Right lobe of liver (tissue), 6 donors: ENCODE data around the gene GABRP. TPM values are rescaled to one million over a fixed set of nuclear protein-coding genes. Genes with fewer than 3 reads are reported as not detected.

ENCODE experiments used
- ATAC-seq, 4 donors: fragments of 200-7000 bp; cut with Tn5 transposase; one replicate each; pipeline ENCODE4 v1.9.1; 2020; ENCODE audit warnings: mild to moderate bottlenecking in 4 of 4, moderate library complexity in 4 of 4
- DNase-seq, 3 donors: peaks; one replicate each; pipeline ENCODE4 v3.0.0-alpha.2; 2020
- H3K27ac ChIP-seq, 3 donors: fragments of 200-600 bp; one replicate each; pipeline ENCODE4 v1.8.0; 2022
- H3K27me3 ChIP-seq, 2 donors: fragments of 200-600 bp; one replicate each; pipeline ENCODE4 v1.8.0; 2022
- H3K36me3 ChIP-seq, 4 donors: fragments of 200-600 bp; sonication (generic) in 1 of 4; one replicate each; pipeline versions ENCODE4 v1.5.1 to v1.8.0; 2017 to 2022; ENCODE audit warnings: control low read depth in 1 of 4
- H3K4me1 ChIP-seq, 4 donors: fragments of 200-600 bp; sonication (generic) in 1 of 4; one replicate each; pipeline versions ENCODE4 v1.5.1 to v1.8.0; 2017 to 2022; ENCODE audit warnings: control low read depth in 1 of 4
- H3K4me3 ChIP-seq, 3 donors: fragments of 200-600 bp; one replicate each; pipeline ENCODE4 v1.8.0; 2022
- H3K9me3 ChIP-seq, 4 donors: fragments of 200-600 bp; sonication (generic) in 1 of 4; one replicate each; pipeline versions ENCODE4 v1.5.1 to v1.8.0; 2017 to 2022; ENCODE audit warnings: control low read depth in 1 of 4
- CTCF ChIP-seq, 4 donors: fragments of 200-600 bp in 3 of 4; fragments of 450-650 bp in 1 of 4; IDR thresholded peaks; one replicate each; pipeline versions ENCODE4 v1.5.1 to v1.8.0; 2016 to 2022; ENCODE audit warnings: antibody characterized with exemption in 4 of 4, mild to moderate bottlenecking in 2 of 4
- POLR2A ChIP-seq: fragments of 450-650 bp; IDR thresholded peaks from one replicate; pipeline ENCODE4 v1.6.1; 2017; ENCODE audit warnings: antibody characterized with exemption, mild to moderate bottlenecking
- WGBS: methylation state at CpG from one replicate; pipeline ENCODE4 v1.1.6; 2018; ENCODE audit warnings: low coverage, low lambda C conversion rate; ENCODE audit not compliant: insufficient coverage; ENCODE audit errors: missing lambda C conversion rate; 5-methylcytosine and 5-hydroxymethylcytosine counted together
- intact Hi-C, 2 donors: fragments of 100-400 bp; cut with DNase I; formaldehyde crosslinking; loops; one replicate each; pipeline versions ENCODE4 v1.11.2 to v1.14.1; 2022
- total RNA-seq, 6 experiments: library from RNA; depleted of rRNA in 2 of 6; stranded (reverse); fragments of >200 nt in 2 of 6; fragmentation: NEBNext Ultra II Directional in 3 of 6; extraction: Animal tissue kit (Norgen Biotek cat#: 25700) in 3 of 6; gene quantifications; one replicate each; pipeline versions ENCODE4 v1.1.0 to v1.2.4, GENCODE V29; 2016 to 2023
- donor health status: DM: no; HTN: yes; CAD: no.
- donor health status: DM: no; HTN: no; CAD: no.
- donor health status: DM: no; HTN: no; CAD: no.
- donor health status: DM: no; HTN: yes; CAD: no.
- donor health status: DM: no; HTN: yes; CAD: no.

GABRP gene
- total RNA-seq, 6 experiments from 2014 or later = 0.20 to 0.64 (median 0.39) TPM

GRCh38 chr5:170769898-170770416 is 13.6 kb upstream of the GABRP start:
- intact Hi-C loops = no loop called here
- no peak for ATAC-seq

GRCh38 chr5:170771496-170771895 is 12.0 kb upstream of the GABRP start:
- H3K4me3 ChIP-seq = no peak overlapping the region
- H3K36me3 ChIP-seq = no peaks in the 10 kb centered on the region
- DNase-seq = no peak
- H3K27ac ChIP-seq = no peak overlapping the region
- H3K9me3 ChIP-seq = no peaks in the 10 kb centered on the region
- no peaks in the 10 kb centered on the region for H3K4me1 ChIP-seq
- intact Hi-C loops = no loop called here
- TF ChIP-seq CTCF (IDR thresholded peaks at IDR 0.05) = no peak
- TF ChIP-seq POLR2A = no peak
- 73% methylated on average over 10 of the region's 15 CpGs for WGBS
- ATAC-seq = no peak
- H3K27me3 ChIP-seq = no peaks in the 10 kb centered on the region

More at GRCh38 chr5:170769898-170770416, 13.6 kb upstream of the GABRP start:
- H3K9me3 ChIP-seq = no peaks in the 10 kb centered on the region
- no peak for TF ChIP-seq POLR2A
- no peak for TF ChIP-seq CTCF (IDR thresholded peaks at IDR 0.05)
- WGBS = 42% methylated on average over 4 of the region's 5 CpGs
- no peak for DNase-seq
- no peaks in the 10 kb centered on the region for H3K36me3 ChIP-seq
- no peaks in the 10 kb centered on the region for H3K27me3 ChIP-seq
- H3K4me1 ChIP-seq = no peaks in the 10 kb centered on the region
- no peak overlapping the region for H3K4me3 ChIP-seq
- H3K27ac ChIP-seq = no peak overlapping the region

GRCh38 chr5:170773024-170773985 is 10.2 kb upstream of the GABRP start:
- DNase-seq (no peak), ATAC-seq (no peak)
- WGBS = 67% methylated on average over 5 of the region's 12 CpGs
- Histone ChIP-seq H3K4me3 (no peak overlapping the region), H3K36me3 (no peaks in the 10 kb centered on the region), H3K9me3 (no peaks in the 10 kb centered on the region), H3K27me3 (no peaks in the 10 kb centered on the region), H3K4me1 (no peaks in the 10 kb centered on the region), H3K27ac (no peak overlapping the region)
- TF ChIP-seq CTCF (IDR thresholded peaks at IDR 0.05) (no peak), POLR2A (no peak)
- intact Hi-C loops = no loop called here

- Histone ChIP-seq H3K4me3 (no peak overlapping the region), H3K27ac (no peak overlapping the region), H3K36me3 (no peaks in the 10 kb centered on the region), H3K9me3 (no peaks in the 10 kb centered on the region), H3K4me1 (no peaks in the 10 kb centered on the region), H3K27me3 (no peaks in the 10 kb centered on the region)
- DNase-seq (no peak), ATAC-seq (no peak)
- TF ChIP-seq CTCF (IDR thresholded peaks at IDR 0.05) = no peak
- no peak for TF ChIP-seq POLR2A
- WGBS = 76% methylated on average over 5 of the region's 5 CpGs
- intact Hi-C loops = no loop called here
Observed at GRCh38 chr5:170774831-170775230, 8.7 kb upstream of the GABRP start.
